ENCODE data around the gene RRAS. TPM values are rescaled to one million over a fixed set of nuclear protein-coding genes. Genes with fewer than 3 reads are reported as not detected.

Gene RRAS
- total and polyA plus RNA-seq, 4 donors: 4.1 to 18.5 (median 11.1) TPM

GRCh38 chr19:49679771-49680413 is 39.9 kb upstream of the RRAS start:
- WGBS: 74% methylated on average over 10 of the region's 10 CpGs
- H3K36me3 ChIP-seq (ENCODE audit: control insufficient read depth in 4 of 4, insufficient read depth in 3 of 4, low read depth in 1 of 4, low read length in 3 of 4): peaks cover 3 to 25% (median 9%) of the 10 kb centered on the region in 4 donors
- H3K9me3 ChIP-seq (ENCODE audit: control insufficient read depth in 4 of 4, low read length in 3 of 4): no peaks in the 10 kb centered on the region
- H3K27me3 ChIP-seq (ENCODE audit: control insufficient read depth in 4 of 4, insufficient read depth in 4 of 4, low read length in 3 of 4): no peaks in the 10 kb centered on the region
- peaks cover 2 to 38% (median 22%) of the 10 kb centered on the region in 4 donors for H3K4me1 ChIP-seq (ENCODE audit: control insufficient read depth in 4 of 4, insufficient read depth in 4 of 4, low read length in 3 of 4)
- H3K9ac ChIP-seq (ENCODE audit: low read depth in 1 of 2, low read length in 2 of 2): no peak overlapping the region
- no peak overlapping the region for H3K4me3 ChIP-seq (ENCODE audit: low read depth in 1 of 3, low read length in 3 of 3)
- peak overlapping the region in 1 of 2 donors; percentile 33 for H3K27ac ChIP-seq (ENCODE audit: low read depth in 1 of 2, low read length in 2 of 2)
- DNase-seq (ENCODE audit: low spot score): no peak
- TF ChIP-seq, protein P1, sequence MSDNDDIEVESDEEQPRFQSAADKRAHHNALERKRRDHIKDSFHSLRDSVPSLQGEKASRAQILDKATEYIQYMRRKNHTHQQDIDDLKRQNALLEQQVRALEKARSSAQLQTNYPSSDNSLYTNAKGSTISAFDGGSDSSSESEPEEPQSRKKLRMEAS (IDR thresholded peaks at IDR 0.05): no peak
- TF ChIP-seq, protein P2, sequence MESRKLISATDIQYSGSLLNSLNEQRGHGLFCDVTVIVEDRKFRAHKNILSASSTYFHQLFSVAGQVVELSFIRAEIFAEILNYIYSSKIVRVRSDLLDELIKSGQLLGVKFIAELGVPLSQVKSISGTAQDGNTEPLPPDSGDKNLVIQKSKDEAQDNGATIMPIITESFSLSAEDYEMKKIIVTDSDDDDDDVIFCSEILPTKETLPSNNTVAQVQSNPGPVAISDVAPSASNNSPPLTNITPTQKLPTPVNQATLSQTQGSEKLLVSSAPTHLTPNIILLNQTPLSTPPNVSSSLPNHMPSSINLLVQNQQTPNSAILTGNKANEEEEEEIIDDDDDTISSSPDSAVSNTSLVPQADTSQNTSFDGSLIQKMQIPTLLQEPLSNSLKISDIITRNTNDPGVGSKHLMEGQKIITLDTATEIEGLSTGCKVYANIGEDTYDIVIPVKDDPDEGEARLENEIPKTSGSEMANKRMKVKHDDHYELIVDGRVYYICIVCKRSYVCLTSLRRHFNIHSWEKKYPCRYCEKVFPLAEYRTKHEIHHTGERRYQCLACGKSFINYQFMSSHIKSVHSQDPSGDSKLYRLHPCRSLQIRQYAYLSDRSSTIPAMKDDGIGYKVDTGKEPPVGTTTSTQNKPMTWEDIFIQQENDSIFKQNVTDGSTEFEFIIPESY (IDR thresholded peaks at IDR 0.05): no peak
- no peak for TF ChIP-seq GABPA (IDR thresholded peaks at IDR 0.05 in 1 of 2, conservative IDR thresholded peaks at IDR 0.05 in 1 of 2)
- TF ChIP-seq REST (IDR thresholded peaks at IDR 0.05): no peak
- TF ChIP-seq EGR1 (IDR thresholded peaks at IDR 0.05; ENCODE audit: low read depth in 2 of 2): no peak
- TF ChIP-seq FOXA2 (IDR thresholded peaks at IDR 0.05): no peak
- TF ChIP-seq JUND (IDR thresholded peaks at IDR 0.05): no peak
- no peak for TF ChIP-seq TAF1 (conservative IDR thresholded peaks at IDR 0.05)
- no peak for TF ChIP-seq CTCF (IDR thresholded peaks at IDR 0.05; ENCODE audit: low read depth, low read length, missing input control)
- TF ChIP-seq RAD21 (IDR thresholded peaks at IDR 0.05): no peak
- TF ChIP-seq YY1 (IDR thresholded peaks at IDR 0.05): no peak
- TF ChIP-seq SP1 (IDR thresholded peaks at IDR 0.05): no peak
- no peak for TF ChIP-seq NR2F2 (IDR thresholded peaks at IDR 0.05)
- TF ChIP-seq ATF3 (IDR thresholded peaks at IDR 0.05): no peak
- TF ChIP-seq HNF4G (IDR thresholded peaks at IDR 0.05): no peak
- no peak for TF ChIP-seq FOXA1 (IDR thresholded peaks at IDR 0.05)
- TF ChIP-seq RXRA (IDR thresholded peaks at IDR 0.05): no peak
- no peak for TF ChIP-seq HNF4A (conservative IDR thresholded peaks at IDR 0.05)

All from liver (tissue), 9 donors.